IMR-90 (cell line): ENCODE measurements around the gene ANKRD26.

ENCODE experiments used
- BHLHE40 ChIP-seq: fragments of 150-350 bp; IDR thresholded peaks from 2 replicates; pipeline ENCODE4 v1.6.1; 2016; ENCODE audit warnings: mild to moderate bottlenecking, low read depth, low read length
- CEBPB ChIP-seq: IDR thresholded peaks from 2 replicates; pipeline ENCODE4 v1.6.1; 2012; ENCODE audit warnings: low read depth, low read length, improper control_type of control experiment
- CHD1 ChIP-seq: IDR thresholded peaks from 2 replicates; pipeline ENCODE4 v1.6.1; 2012; ENCODE audit warnings: low read depth, low read length, improper control_type of control experiment
- CTCF ChIP-seq: conservative IDR thresholded peaks from 2 replicates; pipeline ENCODE4 v1.5.1; 2012; ENCODE audit warnings: mild to moderate bottlenecking, low read depth, low read length, improper control_type of control experiment
- FOS ChIP-seq: fragments of 150-350 bp; IDR thresholded peaks from 2 replicates; pipeline ENCODE4 v1.6.1; 2016; ENCODE audit warnings: low read depth, low read length
- MAFK ChIP-seq: IDR thresholded peaks from 2 replicates; pipeline ENCODE4 v1.6.1; 2012; ENCODE audit warnings: low read depth, low read length, improper control_type of control experiment
- MAZ ChIP-seq: IDR thresholded peaks from 2 replicates; pipeline ENCODE4 v1.6.1; 2012; ENCODE audit warnings: low read depth, mild to moderate bottlenecking, low read length, improper control_type of control experiment, moderate library complexity, borderline replicate concordance
- MXI1 ChIP-seq: IDR thresholded peaks from 2 replicates; pipeline ENCODE4 v1.6.1; 2012; ENCODE audit warnings: low read depth, mild to moderate bottlenecking, low read length, moderate library complexity, borderline replicate concordance
- POLR2A ChIP-seq: IDR thresholded peaks from 2 replicates; pipeline ENCODE4 v1.6.1; 2012; ENCODE audit warnings: mild to moderate bottlenecking, low read depth, low read length
- RAD21 ChIP-seq: IDR thresholded peaks from 2 replicates; pipeline ENCODE4 v1.6.1; 2012; ENCODE audit warnings: low read length, improper control_type of control experiment
- RCOR1 ChIP-seq: IDR thresholded peaks from 2 replicates; pipeline ENCODE4 v1.6.1; 2012; ENCODE audit warnings: mild to moderate bottlenecking, low read length, improper control_type of control experiment; ENCODE audit not compliant: insufficient replicate concordance
- RFX5 ChIP-seq: IDR thresholded peaks from 2 replicates; pipeline ENCODE4 v1.8.0; 2012; ENCODE audit warnings: low read depth, mild to moderate bottlenecking, low read length, moderate library complexity
- SMC3 ChIP-seq: fragments of 150-350 bp; IDR thresholded peaks from 2 replicates; pipeline ENCODE4 v1.6.1; 2016; ENCODE audit warnings: low read depth, mild to moderate bottlenecking, antibody characterized with exemption, low read length, moderate library complexity
- USF2 ChIP-seq: fragments of 150-350 bp; IDR thresholded peaks from 2 replicates; pipeline ENCODE4 v1.6.1; 2017; ENCODE audit warnings: mild to moderate bottlenecking, antibody characterized with exemption, low read length, low read depth

GRCh38 chr10:27020243-27020642 is 80.1 kb downstream of the ANKRD26 start:
- no peak for TF ChIP-seq MXI1
- no peak for TF ChIP-seq CTCF
- no peak for TF ChIP-seq POLR2A
- TF ChIP-seq RAD21: no peak
- TF ChIP-seq RFX5: no peak
- no peak for TF ChIP-seq SMC3
- no peak for TF ChIP-seq RCOR1
- TF ChIP-seq CEBPB: no peak
- no peak for TF ChIP-seq MAZ
- TF ChIP-seq USF2: no peak
- no peak for TF ChIP-seq CHD1
- no peak for TF ChIP-seq BHLHE40
- TF ChIP-seq MAFK: no peak
- no peak for TF ChIP-seq FOS
